ENCODE measurements around the gene CLHC1. TPM values are rescaled to one million over a fixed set of nuclear protein-coding genes. Genes with fewer than 3 reads are reported as not detected.
A peak's percentile ranks its signal among the peaks of the same experiment; 100 is the strongest.

Gene CLHC1
- total RNA-seq, 4 donors from 2014 or later, result 2.5 to 12.7 (median 5.9) TPM

DNA sequence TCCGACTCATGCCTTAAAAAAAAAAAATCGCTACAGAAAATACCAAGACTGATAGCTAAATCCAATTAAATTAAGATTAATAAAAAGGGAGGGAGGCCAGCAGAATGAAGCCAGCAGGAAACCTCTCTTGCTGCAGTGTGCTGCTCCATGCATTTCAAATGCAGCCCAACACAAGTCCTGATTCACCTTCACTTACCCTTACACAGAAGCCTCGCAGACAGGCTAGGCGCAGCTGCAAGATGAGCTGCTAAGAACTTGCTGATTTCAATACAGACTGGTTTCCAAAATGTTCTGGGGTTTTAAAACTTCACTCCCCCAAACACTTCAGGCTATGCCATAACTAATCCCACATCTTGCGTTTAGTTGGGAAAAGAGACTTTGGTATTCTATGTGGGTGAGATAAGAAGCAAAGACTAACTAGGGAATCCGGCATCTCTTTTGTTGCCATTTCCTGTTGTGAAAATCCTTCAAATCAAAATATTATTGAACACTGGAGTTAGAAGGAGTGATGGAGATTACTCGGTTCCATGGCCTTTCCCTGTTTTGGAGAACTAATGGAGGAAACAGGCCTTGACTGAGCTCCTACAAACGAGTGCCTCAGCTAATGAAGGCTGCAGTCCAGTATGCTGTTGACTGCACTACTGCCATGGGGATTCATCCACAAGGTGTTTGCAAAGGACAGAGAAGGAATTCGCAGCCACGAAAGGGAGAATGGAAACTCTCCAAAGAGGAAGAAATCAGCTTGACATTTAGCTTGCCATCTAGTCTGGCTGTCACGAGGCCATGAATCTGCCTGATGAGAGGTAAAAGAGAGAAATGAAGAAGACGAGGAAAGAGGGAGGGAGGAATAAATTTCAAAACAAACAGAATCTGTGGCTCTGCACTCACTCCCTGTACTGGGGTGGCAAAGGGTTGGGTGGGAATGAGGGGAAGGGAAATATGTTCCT, 67.3 kb downstream of the CLHC1 start:
- no peaks in the 10 kb centered on the region for H3K36me3 ChIP-seq
- no peaks in the 10 kb centered on the region for H3K27me3 ChIP-seq
- H3K4me3 ChIP-seq, result no peak overlapping the region
- H3K4me1 ChIP-seq, result peaks cover 71% of the 10 kb centered on the region
- WGBS, result 85% methylated on average over 12 of the region's 12 CpGs
- H3K27ac ChIP-seq, result peak overlapping the region; percentile 65
- DNase-seq (ENCODE audit: low spot score in 2 of 2), result no peak
- TF ChIP-seq POLR2AphosphoS5 (IDR thresholded peaks at IDR 0.05) (no peak), EP300 (IDR thresholded peaks at IDR 0.05) (no peak), POLR2A (IDR thresholded peaks at IDR 0.05) (no peak)
- TF ChIP-seq, protein P1, sequence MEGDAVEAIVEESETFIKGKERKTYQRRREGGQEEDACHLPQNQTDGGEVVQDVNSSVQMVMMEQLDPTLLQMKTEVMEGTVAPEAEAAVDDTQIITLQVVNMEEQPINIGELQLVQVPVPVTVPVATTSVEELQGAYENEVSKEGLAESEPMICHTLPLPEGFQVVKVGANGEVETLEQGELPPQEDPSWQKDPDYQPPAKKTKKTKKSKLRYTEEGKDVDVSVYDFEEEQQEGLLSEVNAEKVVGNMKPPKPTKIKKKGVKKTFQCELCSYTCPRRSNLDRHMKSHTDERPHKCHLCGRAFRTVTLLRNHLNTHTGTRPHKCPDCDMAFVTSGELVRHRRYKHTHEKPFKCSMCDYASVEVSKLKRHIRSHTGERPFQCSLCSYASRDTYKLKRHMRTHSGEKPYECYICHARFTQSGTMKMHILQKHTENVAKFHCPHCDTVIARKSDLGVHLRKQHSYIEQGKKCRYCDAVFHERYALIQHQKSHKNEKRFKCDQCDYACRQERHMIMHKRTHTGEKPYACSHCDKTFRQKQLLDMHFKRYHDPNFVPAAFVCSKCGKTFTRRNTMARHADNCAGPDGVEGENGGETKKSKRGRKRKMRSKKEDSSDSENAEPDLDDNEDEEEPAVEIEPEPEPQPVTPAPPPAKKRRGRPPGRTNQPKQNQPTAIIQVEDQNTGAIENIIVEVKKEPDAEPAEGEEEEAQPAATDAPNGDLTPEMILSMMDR (IDR thresholded peaks at IDR 0.05), result no peak
- no peaks in the 10 kb centered on the region for H3K9me3 ChIP-seq

- no peaks in the 10 kb centered on the region for H3K27me3 ChIP-seq
- H3K36me3 ChIP-seq, result no peaks in the 10 kb centered on the region
- TF ChIP-seq, protein P1 (IDR thresholded peaks at IDR 0.05), result no peak
- TF ChIP-seq POLR2A (IDR thresholded peaks at IDR 0.05) (no peak), EP300 (IDR thresholded peaks at IDR 0.05) (no peak), POLR2AphosphoS5 (IDR thresholded peaks at IDR 0.05) (no peak)
- H3K4me3 ChIP-seq, result no peak overlapping the region
- WGBS, result 59% methylated on average over 7 of the region's 7 CpGs
- DNase-seq (ENCODE audit: low spot score in 2 of 2), result no peak
- H3K4me1 ChIP-seq, result peaks cover 75% of the 10 kb centered on the region
- peak overlapping the region; percentile 65 for H3K27ac ChIP-seq
- no peaks in the 10 kb centered on the region for H3K9me3 ChIP-seq
Measured at GRCh38 chr2:55163941-55164390, 68.1 kb downstream of the CLHC1 start.

DNA sequence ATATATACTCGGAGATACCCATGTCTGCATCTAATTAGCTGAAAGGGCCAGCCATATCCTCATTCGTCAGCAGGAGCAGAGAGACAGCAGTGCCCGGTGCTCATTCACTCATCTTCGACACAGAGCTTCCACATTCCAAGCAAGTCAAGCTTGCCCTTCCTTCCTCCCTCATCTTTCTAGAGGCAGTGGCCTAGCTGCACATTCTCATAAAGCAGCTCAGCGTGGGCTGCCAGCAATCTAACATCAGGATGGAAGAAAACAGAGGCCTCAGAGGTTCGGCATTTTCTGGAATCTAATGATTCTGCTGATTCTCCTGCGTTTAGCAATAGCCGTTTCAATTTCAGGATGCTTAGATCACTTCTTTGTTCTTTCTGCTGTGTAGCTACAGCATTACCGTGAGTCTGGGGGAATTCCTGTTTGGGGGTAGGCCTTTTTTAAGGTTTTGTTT, 68.8 kb downstream of the CLHC1 start:
- 44% methylated on average over 9 of the region's 9 CpGs for WGBS

DNA sequence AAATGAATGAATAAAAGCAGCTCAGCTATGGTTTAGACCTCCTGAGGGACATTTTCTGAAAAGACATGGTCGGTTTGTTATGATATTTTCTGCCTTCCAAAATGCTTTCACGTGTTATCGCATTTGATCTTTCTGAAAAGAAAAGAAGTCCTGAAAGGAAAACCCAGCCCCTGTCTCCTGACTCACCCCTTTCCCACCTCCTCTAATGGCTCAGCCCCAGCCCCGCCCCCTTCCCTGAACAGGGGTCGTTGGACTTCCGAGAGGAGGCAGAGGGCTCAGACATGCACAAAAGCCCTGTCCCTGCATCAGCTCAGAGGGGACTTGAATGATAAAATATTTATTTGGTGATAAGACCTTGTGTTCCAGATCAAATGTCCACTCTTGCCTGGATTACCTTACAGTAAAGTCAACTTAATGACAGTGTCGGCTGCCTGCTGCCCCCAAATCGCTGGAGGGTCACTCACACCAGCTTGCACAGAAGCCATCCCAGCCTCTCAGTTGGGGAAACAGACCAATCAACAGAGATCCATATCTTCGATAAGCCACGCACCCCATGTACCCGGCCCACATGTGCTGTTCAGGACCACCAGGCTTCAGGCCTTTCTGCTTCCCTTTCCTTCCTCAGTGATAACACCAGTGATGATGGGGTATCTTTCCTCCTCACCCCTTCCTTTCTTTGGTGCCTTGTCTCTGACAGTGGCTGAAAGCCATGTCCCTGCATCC, 69.6 kb downstream of the CLHC1 start:
- no peak for DNase-seq (ENCODE audit: low spot score in 2 of 2)
- Histone ChIP-seq H3K27me3 (no peaks in the 10 kb centered on the region), H3K36me3 (no peaks in the 10 kb centered on the region), H3K9me3 (no peaks in the 10 kb centered on the region), H3K4me1 (peaks cover 73% of the 10 kb centered on the region), H3K27ac (peak overlapping the region; percentile 65), H3K4me3 (no peak overlapping the region)
- TF ChIP-seq POLR2A (IDR thresholded peaks at IDR 0.05) (no peak), POLR2AphosphoS5 (IDR thresholded peaks at IDR 0.05) (no peak), EP300 (IDR thresholded peaks at IDR 0.05) (no peak)
- TF ChIP-seq, protein P1 (IDR thresholded peaks at IDR 0.05), result no peak
- 75% methylated on average over 11 of the region's 11 CpGs for WGBS

More for the DNA sequence above, 68.8 kb downstream of the CLHC1 start:
- Histone ChIP-seq H3K4me1 (peaks cover 73% of the 10 kb centered on the region), H3K9me3 (no peaks in the 10 kb centered on the region), H3K27me3 (no peaks in the 10 kb centered on the region), H3K4me3 (no peak overlapping the region), H3K27ac (peak overlapping the region; percentile 65), H3K36me3 (no peaks in the 10 kb centered on the region)
- no peak for DNase-seq (ENCODE audit: low spot score in 2 of 2)
- TF ChIP-seq POLR2AphosphoS5 (IDR thresholded peaks at IDR 0.05) (no peak), EP300 (IDR thresholded peaks at IDR 0.05) (no peak), POLR2A (IDR thresholded peaks at IDR 0.05) (no peak)
- TF ChIP-seq, protein P1 (IDR thresholded peaks at IDR 0.05), result no peak

Data from suprapubic skin (tissue), 4 donors.